Measurements from ENCODE around the gene DNM2.

DNA sequence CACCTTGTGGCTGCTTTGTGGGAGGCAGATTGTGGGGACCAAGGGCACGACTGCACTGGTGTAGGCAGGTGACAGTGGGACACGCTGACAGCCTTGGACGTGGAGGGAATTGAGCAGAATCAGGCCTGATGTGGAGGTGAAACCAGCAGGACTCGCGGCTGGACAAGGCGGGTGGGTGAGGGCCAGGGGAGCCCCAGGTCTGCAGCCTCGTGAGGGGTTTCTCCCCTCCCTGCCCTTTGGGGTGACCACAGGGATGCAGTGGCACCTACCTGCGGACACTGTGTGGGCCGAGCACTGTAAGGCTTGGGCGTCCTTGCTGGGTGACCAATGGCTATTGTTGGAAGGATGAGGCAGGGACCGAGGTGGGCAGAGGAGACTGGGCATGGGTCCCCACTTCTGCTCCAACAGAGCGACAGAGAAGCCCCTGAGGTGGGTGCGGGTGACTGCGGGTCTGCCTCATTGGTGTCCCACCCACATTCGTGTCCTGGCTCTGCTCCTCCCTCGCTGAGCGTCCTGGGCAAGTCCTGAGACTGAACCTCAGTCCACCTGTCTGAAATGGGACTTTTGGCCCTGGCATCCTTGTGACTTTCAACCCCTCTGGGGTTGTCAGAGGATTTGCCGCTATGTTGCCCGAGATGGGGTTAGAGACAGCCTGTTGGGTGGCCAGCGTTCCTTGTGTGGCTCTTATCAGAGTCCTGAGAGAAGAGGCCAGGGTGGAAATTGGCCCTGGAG lies 30.5 kb downstream of the DNM2 start:
- TF ChIP-seq POLR2A (IDR thresholded peaks at IDR 0.05; ENCODE audit: low read depth, low read length), result no peak
- no peak for TF ChIP-seq POLR2AphosphoS5 (IDR thresholded peaks at IDR 0.05; ENCODE audit: low read length)
- TF ChIP-seq CTCF (IDR thresholded peaks at IDR 0.05 in 2 of 3, conservative IDR thresholded peaks at IDR 0.05 in 1 of 3; ENCODE audit: control insufficient read depth in 2 of 3, extremely low read depth in 1 of 3, insufficient read depth in 1 of 3, low read depth in 3 of 3, low read length in 3 of 3), result no peak
- no peak for TF ChIP-seq NBN (IDR thresholded peaks at IDR 0.05)
- TF ChIP-seq BHLHE40 (IDR thresholded peaks at IDR 0.05; ENCODE audit: borderline replicate concordance in 1 of 2, low read depth in 2 of 2, low read length in 1 of 2), result no peak
- TF ChIP-seq NR2C2 (IDR thresholded peaks at IDR 0.05; ENCODE audit: borderline replicate concordance, control insufficient read depth, insufficient read length, low read depth), result no peak
- no peak for TF ChIP-seq REST (IDR thresholded peaks at IDR 0.05; ENCODE audit: low read depth, low read length)
- no peak for TF ChIP-seq EGR1 (IDR thresholded peaks at IDR 0.05; ENCODE audit: borderline replicate concordance in 1 of 2, low read depth in 2 of 2, low read length in 2 of 2)
